HG02798 (cell line): ENCODE data around the gene TSTD2.
"Not testable (repeated sequence)": the region's sequence is repeated elsewhere in the genome, so short reads cannot be mapped to it uniquely, and the experiment has no call there.

ENCODE experiments used
- ATAC-seq: cut with Tn5 transposase; IDR thresholded peaks from one replicate; pipeline ENCODE4 v1.9.1; 2021; ENCODE audit warnings: mild to moderate bottlenecking; ENCODE audit not compliant: unreplicated experiment, poor library complexity

The TSTD2 gene

DNA sequence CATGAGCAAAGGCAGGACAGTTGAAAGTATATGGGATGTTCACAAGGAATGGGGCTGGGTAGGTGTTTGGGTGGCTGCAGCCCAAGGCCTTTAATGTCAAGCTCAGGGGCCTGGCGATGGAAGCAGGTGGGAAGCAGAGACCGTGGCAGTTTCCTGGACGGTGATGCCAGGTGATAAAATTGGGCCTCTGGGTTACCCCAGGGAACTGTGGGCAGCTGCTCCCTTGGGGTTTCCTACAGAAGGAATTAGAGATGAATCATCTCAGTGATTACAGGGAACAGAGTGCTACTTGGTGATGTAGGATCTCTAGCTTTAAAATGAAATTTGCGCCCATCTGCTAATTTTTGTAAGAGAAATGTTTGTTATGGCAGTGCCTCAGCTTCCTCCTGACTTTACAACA, 39.2 kb downstream of the TSTD2 start:
- ATAC-seq, result no peak

DNA sequence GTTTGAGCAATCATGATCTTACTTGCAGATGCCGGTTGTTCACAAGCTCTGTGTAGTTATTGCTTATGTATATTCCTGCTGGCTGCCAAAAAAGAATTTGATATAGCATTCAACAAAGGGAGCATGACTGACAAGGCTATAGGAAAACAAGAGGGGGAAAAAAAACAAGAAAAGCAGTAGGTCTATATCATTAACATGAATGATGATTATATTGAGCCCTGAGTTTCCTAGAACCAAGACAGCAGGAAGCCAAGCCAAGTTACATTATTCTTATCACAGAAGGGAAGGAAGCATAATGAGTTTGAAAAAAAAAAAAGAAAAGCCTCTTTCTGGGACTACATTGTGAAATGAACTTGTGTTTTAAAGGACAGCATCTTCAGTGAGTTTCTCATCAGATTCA, 41.0 kb downstream of the TSTD2 start:
- no peak for ATAC-seq

DNA sequence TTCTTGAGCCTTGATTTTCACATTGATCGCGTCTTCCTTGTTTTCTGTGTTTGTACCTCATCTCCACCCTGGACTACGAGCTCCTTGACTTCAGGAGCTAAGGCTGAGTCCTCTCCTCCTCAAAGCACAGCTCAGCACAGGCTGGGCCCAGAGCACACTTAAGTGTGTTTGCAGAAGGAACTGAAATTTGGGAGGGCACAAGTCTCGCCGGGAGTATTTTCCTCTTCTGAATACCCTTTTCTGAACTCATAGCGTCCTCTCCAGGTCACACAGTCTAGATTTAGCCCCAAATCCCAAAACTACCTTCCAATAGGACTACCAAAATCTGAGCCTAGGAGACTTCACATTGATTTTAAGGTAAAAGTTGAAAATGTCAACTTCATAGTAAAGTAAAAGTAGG, 41.6 kb downstream of the TSTD2 start:
- no peak for ATAC-seq

DNA sequence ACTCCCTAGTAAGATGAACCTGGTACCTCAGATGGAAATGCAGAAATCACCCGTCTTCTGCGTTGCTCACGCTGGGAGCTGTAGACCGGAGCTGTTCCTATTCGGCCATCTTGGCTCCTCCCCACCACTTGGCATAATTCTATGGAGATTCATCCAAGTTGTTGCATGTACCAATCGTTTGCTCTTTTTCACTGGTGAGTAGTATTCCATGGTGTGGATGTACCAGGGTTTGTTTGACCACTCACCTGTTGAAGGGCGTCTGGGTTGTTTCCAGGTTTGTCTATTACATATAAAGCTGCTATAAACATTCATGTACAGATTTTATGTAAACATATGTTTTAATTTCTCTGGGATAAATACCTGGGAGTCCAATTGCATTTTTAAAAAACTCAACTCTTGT, 46.3 kb downstream of the TSTD2 start:
- ATAC-seq, result not testable (repeated sequence)

DNA sequence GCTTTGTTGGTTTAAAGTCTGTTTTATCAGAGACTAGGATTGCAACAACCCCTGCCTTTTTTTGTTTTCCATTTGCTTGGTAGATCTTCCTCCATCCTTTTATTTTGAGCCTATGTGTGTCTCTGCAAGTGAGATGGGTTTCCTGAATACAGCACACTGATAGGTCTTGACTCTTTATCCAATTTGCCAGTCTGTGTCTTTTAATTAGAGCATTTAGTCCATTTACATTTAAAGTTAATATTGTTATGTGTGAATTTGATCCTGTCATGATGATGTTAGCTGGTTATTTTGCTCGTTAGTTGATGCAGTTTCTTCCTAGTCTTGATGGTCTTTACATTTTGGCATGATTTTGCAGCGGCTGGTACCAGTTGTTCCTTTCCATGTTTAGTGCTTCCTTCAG, 48.4 kb downstream of the TSTD2 start:
- not testable (repeated sequence) for ATAC-seq

DNA sequence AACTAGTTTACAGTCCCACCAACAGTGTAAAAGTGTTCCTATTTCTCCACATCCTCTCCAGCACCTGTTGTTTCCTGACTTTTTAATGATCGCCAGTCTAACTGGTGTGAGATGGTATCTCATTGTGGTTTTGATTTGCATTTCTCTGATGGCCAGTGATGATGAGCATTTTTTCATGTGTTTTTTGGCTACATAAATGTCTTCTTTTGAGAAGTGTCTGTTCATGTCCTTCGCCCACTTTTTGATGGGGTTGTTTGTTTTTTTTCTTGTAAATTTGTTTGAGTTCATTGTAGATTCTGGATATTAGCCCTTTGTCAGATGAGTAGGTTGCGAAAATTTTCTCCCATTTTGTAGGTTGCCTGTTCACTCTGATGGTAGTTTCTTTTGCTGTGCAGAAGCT, 51.6 kb downstream of the TSTD2 start:
- not testable (repeated sequence) for ATAC-seq

DNA sequence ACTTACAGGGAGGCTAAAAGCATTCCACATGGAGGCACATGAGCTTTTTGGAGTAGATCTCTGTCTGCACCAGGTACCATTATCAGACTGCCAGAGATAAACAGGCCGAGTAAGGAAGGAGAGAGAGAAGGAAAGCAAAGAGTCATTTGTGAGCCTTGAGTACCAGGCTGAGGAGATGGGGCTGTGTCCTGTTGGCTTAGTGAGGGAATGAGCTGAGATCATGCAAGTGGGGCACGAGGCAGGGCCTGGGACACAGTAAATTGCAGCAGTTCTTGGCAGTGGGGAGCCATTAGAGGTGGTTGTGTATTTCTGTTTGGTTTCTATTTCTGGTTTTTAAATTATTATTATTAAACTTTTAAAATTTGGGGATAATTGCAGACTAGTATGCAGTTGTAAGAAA, 53.3 kb downstream of the TSTD2 start:
- ATAC-seq, result no peak

DNA sequence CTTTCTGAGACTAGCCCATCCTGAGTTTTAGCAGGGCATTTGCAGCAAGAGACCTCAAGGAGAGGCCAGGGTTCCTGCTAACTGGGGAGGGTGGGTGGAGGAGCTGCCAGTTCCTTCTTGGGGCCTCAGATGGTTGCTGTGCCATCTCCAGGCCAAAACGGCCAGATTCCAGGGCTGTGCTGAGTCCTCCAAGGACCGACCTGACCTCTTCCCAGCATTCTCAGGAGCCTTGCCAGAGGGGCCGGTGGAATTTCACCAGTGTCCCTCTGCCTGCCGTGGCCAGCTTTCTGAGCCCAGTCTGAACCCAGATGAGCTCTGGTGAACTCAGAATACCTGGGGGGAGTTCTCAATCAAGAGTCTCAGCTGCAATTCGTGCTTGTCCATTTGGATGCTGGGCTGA, 54.3 kb downstream of the TSTD2 start:
- no peak for ATAC-seq

DNA sequence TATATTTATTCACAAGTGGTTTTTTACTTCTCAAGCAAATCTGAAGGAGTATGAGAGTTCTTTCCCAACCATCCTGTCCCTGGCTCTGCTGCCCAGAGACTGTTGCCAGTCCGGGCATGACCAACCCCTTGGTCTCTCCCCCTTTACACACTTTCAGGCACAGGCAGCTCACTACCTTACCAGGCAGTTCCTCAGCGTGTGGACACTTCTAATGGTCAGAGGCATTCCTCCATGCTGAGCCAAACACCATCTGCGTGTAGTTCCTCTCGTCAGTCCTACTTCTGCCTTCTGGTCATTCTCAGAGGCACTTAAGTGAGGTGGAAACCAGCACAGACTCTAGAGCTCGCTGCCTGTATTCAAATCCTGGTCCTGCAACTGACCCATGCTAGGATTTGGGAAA, 56.1 kb downstream of the TSTD2 start:
- no peak for ATAC-seq

DNA sequence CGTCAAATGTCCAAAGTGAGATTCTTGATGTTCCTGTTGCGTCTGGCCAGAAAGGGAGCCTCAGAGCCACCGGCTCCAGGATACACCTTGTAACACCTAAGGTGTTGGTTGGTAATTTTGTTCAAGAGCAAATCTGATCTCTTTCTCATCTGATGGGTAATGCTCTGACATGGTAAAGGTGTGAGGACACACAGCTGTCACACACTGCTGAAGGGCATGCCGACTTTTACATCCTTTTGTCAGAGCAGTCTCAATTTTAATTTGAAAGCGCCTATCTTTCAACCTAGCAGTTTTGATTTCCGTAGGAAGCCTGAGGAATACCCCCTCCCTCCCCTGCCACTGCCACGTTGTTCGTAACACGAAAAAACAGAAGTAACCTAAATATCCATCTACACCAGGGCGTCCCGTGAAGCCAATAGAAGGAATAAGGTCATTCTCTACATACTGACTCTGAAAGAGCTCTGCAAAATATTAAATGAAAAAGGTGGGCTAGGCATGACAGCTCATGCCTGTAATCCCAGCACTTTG, 57.4 kb downstream of the TSTD2 start:
- no peak for ATAC-seq

DNA sequence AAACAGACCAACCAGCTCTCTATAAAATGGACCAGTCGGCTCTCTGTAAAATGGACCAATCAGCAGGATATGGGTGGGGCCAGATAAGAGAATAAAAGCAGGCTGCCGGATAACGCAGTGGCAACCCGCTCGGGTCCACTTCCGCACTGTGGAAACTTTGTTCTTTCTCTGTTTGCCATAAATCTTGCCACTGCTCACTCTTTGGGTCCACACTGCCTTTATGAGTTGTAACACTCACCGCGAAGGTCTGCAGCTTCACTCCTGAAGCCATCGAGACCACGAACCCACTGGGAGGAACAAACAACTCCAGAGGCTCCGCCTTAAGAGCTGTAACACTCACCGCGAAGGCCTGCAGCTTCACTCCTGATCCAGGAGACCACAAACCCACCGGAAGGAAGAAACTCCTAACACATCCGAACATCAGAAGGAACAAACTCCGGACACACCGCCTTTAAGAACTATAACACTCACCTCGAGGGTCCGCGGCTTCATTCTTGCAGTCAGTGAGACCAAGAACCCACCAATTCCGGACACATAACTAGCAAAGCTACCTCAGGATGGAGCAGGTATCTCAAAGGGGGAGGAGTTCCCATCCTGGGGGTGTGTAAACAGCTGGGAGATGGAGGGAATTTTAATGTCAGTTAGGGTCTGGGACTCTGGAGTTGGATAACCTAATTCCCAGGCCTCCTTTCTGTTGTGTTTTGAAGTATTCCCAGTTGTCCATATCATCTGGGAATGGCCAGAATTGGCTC, 58.1 kb downstream of the TSTD2 start:
- not testable (repeated sequence) for ATAC-seq

DNA sequence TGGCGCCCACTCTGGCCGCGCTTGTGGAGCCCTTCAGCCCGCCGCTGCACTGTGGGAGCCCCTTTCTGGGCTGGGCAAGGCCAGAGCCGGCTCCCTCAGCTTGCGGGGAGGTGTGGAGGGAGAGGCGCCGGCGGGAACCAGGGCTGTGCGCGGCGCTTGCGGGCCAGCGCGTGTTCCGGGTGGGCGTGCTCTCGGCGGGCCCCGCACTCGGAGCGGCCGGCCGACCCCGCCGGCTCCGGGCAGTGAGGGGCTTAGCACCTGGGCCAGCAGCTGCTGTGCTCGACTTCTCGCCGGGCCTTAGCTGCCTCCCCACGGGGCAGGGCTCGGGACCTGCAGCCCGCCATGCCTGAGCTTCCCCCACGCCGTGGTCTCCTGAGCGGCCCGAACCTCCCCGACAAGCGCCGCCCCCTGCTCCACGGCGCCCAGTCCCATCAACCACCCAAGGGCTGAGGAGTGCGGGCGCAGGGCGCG, 59.0 kb downstream of the TSTD2 start:
- not testable (repeated sequence) for ATAC-seq

DNA sequence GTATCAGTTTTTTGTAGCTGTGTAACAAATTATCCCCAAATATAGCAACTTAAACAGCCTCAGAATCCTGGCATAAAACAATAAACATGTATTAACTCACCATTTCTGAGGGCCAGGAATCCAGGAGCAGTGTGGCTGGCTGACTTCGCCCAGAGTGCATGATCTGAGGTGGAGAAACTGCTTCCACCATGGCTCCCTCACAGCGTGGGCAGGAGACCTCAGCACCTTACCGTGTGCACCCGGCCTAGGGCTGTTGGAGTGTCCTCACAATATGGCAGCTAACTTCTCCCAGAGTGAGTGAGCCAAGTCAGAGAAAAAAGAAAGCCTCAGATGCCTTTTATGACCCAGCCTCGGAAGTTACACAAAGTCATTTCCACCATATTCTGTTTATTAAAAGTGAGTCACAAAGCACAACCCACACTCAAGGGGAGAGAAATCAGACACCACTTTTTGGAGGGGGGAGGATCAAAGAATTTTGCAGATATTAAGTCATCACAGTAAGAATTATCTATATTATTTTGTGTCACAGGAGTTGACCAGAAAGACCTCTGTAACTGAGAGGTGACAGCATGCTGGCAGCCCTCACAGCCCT, 59.6 kb downstream of the TSTD2 start:
- ATAC-seq, result no peak

DNA sequence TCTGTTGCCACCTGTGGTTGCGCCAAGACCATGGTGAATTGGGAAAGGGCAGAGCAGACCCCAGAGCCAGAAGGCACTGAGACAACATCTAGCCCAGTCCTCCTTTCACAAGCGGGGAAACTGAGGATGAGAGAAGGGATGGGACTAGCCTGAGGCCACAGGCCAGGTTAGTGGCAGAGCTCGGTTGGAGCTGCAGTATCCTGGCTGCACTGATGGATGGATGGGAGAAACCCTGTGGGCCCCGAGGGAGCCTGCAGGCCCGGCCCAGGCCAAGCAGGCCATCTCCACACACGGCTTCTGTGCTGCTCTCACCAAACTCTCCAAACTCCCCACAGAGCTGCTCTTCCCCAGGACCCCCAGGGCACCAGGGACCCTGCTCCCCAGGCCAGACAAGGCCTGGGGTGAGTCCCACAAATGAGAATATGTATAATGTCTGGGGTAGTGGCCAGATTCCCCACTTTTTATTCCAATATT, 60.2 kb downstream of the TSTD2 start:
- ATAC-seq, result no peak

DNA sequence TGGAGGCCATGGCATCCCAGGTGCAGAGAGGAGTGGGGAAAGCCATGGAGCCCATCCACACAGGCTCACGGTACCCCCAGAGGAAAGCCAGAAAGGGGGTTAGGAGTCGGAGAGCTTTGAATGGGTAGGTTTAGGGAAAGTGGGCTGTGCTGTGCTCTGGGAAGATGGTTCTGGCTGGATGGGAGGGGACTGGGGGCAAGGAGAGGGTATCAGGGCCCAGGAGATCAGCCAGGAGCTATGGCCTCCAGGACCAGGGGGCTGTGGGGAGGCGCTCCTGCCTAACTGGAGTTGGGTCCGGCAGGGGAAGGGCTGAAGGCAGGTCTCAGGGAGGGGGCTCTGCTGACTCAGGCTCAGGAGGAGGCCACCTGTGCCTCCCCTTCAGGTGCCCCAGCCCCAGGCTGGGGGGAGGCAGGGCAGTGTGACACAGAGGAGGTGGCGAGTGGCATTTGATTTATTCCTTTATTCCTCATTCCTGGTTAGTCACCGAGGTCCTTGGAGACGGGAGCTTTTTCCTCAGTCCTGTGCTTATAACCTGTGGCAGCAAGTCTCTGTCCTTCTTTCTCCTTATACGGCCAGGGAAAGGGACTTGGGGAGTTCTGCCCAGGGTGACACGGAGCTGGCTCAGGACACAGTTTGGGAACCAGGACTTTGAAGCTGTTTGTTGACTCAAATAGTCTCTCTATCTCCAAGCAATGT, 60.8 kb downstream of the TSTD2 start:
- ATAC-seq, result no peak

DNA sequence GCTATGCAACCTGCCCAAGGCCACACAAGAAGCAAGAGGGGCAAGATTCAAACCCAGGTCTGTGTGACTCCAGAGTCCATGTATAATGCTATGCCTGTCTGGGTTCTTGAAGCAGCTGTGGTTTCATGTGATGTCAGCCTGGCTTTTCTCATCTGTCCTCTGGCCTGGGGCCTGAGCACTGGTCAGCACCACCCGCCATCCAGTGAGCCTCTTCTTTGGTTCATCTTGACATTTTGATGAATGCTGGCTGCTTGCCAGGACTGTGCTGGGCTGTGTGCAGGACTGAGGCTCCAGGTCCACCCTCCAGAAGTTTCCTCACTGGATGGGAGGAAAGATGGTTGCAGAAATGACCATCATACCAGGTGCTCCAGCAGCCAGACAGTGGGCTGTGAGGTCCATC, 61.5 kb downstream of the TSTD2 start:
- ATAC-seq, result no peak

DNA sequence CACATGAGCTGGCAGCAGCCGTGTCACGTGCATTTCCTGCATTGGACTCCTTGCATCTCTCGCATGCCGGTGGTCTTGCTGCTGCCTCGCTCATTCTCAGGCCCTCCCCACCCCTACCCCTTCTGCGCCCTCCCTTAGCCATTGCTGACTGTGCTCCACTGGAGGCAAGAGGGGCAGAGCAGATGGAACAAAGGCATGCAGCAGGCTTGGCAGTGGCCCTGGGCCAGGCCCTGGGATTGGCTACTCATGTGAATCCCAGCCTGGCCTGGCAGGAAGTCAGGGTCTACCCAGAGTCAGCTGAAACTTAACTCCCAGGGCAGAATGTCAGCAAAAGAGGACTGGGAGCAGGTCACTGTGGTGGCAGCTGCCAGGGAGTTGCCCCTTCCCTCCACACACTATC, 62.3 kb downstream of the TSTD2 start:
- no peak for ATAC-seq

DNA sequence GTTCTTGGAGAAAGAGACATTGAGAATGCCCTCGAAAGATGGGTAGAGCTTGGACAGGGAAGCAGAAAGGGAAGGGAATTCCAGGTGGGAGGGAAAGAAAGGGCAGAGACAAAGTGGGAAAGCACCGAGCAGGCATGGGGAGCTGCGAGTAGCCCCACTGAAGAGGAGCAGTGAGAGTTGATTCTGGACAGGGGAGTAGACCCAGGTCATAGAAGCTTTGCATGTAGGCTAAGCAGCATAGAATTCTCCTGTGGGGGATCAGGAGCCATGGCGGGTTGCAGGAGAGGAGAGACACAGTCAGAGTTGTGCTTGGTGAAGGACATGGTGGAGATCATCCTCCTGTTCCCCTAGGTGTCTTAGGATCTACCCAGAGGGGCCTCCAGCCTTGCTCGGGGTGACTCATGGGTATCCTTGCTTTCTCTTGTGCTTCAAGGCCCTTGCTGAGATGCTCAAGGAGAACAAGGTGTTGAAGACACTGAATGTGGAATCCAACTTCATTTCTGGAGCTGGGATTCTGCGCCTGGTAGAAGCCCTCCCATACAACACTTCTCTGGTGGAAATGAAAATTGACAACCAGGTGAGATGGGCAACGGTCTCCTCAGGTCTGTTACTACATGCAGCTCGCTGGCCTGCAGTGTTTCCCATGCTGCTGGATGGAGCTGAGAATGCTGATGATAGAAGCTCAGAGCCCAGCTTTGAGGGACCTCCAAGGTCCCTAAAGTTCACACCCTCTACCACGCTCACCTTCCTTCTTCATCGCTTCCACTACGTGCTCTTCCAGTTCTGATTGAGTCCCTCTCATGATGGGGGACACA, 64.5 kb downstream of the TSTD2 start:
- ATAC-seq, result no peak

DNA sequence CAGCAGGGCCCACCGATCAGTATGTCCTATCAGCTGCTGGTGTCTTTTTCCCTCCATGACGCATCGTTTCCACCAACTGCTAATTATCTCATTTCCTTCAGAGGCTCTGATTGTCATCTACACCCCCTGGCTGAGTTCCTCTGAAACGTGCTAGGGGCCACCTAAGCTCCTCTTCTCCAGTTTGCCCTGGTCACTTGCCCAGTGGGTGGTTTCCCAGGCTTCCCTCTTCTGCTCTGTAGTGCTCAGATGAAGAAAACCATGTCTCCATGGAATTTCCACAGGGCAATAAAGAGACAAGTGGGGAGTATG, 65.3 kb downstream of the TSTD2 start:
- ATAC-seq, result no peak

DNA sequence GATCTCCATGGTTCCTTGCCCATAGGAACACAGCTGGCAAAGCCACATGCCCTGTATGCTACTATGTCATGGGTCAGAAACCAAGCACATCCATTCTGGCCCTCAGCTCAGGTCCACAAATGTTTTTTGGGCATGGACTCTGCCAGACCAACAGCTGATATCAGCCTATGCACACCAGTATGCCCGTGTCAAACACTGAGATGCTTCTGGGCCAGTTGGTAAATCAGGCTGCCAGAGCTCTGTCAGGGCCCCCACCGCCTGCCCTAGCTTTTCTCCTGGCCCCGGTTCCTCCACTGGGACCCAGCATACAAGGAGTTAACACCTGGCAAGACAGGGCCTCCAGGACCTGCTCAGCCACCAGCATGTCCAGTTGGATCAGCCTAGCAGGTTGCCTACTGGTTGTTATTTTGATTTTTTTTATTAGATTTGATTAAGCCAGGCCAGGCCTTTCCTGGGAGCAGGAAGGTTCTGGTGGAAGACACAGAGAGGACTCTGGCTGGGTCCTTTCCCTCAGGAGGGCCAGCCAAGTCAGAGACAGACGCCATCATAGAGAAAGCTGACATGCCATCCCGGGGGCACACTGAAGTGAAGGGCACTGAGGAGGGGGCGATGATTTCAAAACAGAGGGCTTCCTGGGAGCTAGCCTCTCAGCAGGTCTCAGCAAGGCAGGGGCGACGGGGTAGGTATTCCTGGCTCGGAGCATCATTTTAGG, 65.8 kb downstream of the TSTD2 start:
- no peak for ATAC-seq
